Lung (tissue), 12 donors: ENCODE data around the gene TTLL12. TPM values are rescaled to one million over a fixed set of nuclear protein-coding genes. Genes with fewer than 3 reads are reported as not detected.

ENCODE experiments used
- ATAC-seq: fragments of 200-7000 bp; cut with Tn5 transposase; one replicate; pipeline ENCODE4 v1.9.1; 2020; ENCODE audit warnings: moderate number of reproducible peaks; ENCODE audit not compliant: insufficient read depth, low FRiP score
- DNase-seq, 3 donors: peaks; one replicate each; pipeline ENCODE4 v3.0.0-alpha.2; 2013 to 2017
- H3K27ac ChIP-seq, 2 donors: one replicate each; pipeline ENCODE4 v1.5.1; 2013; ENCODE audit warnings: mild to moderate bottlenecking in 2 of 2, moderate library complexity in 2 of 2, control low read depth in 1 of 2, inconsistent platforms in 1 of 2, low read depth in 1 of 2, low read length in 1 of 2
- H3K27me3 ChIP-seq, 3 donors: one replicate each; pipeline ENCODE4 v1.5.1; 2013; ENCODE audit warnings: low read length in 2 of 3; ENCODE audit not compliant: control insufficient read depth in 3 of 3, insufficient read depth in 3 of 3
- H3K36me3 ChIP-seq, 4 donors: one replicate each; pipeline ENCODE4 v1.5.1; 2013; ENCODE audit warnings: low read length in 4 of 4, mild to moderate bottlenecking in 1 of 4, moderate library complexity in 1 of 4; ENCODE audit not compliant: control insufficient read depth in 4 of 4, insufficient read depth in 4 of 4
- H3K4me1 ChIP-seq, 5 donors: one replicate each; pipeline ENCODE4 v1.5.1; 2013; ENCODE audit warnings: low read length in 5 of 5, mild to moderate bottlenecking in 2 of 5, moderate library complexity in 1 of 5; ENCODE audit not compliant: control insufficient read depth in 5 of 5, insufficient read depth in 5 of 5
- H3K4me3 ChIP-seq: one replicate; pipeline ENCODE4 v1.5.1; 2013; ENCODE audit warnings: mild to moderate bottlenecking, control low read depth, moderate library complexity
- H3K9ac ChIP-seq, 2 donors: one replicate each; pipeline ENCODE4 v1.5.1; 2013; ENCODE audit warnings: low read length in 2 of 2, control low read depth in 1 of 2; ENCODE audit not compliant: insufficient read depth in 1 of 2
- H3K9me3 ChIP-seq, 4 donors: one replicate each; pipeline ENCODE4 v1.5.1; 2013; ENCODE audit warnings: low read length in 3 of 4, mild to moderate bottlenecking in 1 of 4, moderate library complexity in 1 of 4; ENCODE audit not compliant: control insufficient read depth in 4 of 4, insufficient read depth in 3 of 4
- CTCF ChIP-seq: IDR thresholded peaks from 2 replicates; pipeline ENCODE4 v1.5.1; 2012; ENCODE audit warnings: mild to moderate bottlenecking; ENCODE audit errors: control extremely low read depth, extremely low read depth
- WGBS, 2 donors: extraction: QIAGEN DNeasy Blood & Tissue Kit; methylation state at CpG; one replicate each; pipeline ENCODE4 v1.1.7; 2013; 5-methylcytosine and 5-hydroxymethylcytosine counted together
- polyA plus RNA-seq, 2 donors: library from polyadenylated mRNA; stranded (reverse); fragments of 200-250 nt; gene quantifications; one replicate each; pipeline ENCODE4 v1.2.1, GENCODE V29; 2013
- total RNA-seq, 2 donors: library from RNA; depleted of rRNA in 1 of 2; stranded (reverse); fragments of >200 nt in 1 of 2; gene quantifications; one replicate each; pipeline ENCODE4 v1.2.1, GENCODE V29; 2014 to 2021
- donor health status: control.
- donor health status: control.
- donor health status: Bipolar disorder and iron deficiency.
- donor health status: healthy.
- donor health status: DM: yes; HTN: yes; CAD: no.

The TTLL12 gene
- total and polyA plus RNA-seq, 4 donors, result 15.8 to 35.5 (median 25.3) TPM

- no peaks in the 10 kb centered on the region for H3K9me3 ChIP-seq
- no peak overlapping the region for H3K4me3 ChIP-seq
- WGBS, 2 donors, result 21 to 40% methylated on average over 9 of the region's 9 CpGs
- no peaks in the 10 kb centered on the region for H3K27me3 ChIP-seq
- no peak overlapping the region for H3K9ac ChIP-seq
- ATAC-seq (no peak), DNase-seq (peak in 2 of 3 donors; percentile 37 to 46)
- peak overlapping the region in 1 of 2 donors; percentile 20 for H3K27ac ChIP-seq
- peaks cover 9 to 41% (median 27%) of the 10 kb centered on the region in 4 donors for H3K36me3 ChIP-seq
- peaks cover 0 to 8% (median 0%) of the 10 kb centered on the region in 5 donors for H3K4me1 ChIP-seq
- TF ChIP-seq CTCF, result peak; percentile 33
Observed at GRCh38 chr22:43136255-43136654, 50.7 kb downstream of the TTLL12 start.

DNA sequence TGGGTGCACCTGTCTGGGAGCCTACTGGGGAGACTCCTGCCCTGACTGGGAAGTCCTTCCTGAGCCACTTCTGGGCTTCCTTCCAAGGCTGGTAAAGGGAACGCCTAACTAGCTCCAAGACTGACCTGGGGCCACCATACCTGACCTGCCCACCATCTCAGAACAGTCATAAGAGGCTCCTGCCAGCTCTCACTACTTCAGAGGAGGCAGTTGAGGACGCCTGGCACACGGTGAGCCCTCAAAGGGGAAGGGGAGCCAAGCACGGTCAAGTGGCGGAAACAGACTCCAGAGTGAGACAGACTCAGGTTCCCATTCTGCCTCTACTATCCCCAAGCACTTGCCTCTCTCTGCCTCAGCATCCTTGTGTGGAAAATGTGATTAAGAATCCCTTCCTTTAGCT is 51.4 kb downstream of the TTLL12 start:
- no peak for ATAC-seq
- Histone ChIP-seq H3K27ac (peak overlapping the region in 1 of 2 donors; percentile 28), H3K36me3 (peaks cover 8 to 39% (median 22%) of the 10 kb centered on the region in 4 donors)

DNA sequence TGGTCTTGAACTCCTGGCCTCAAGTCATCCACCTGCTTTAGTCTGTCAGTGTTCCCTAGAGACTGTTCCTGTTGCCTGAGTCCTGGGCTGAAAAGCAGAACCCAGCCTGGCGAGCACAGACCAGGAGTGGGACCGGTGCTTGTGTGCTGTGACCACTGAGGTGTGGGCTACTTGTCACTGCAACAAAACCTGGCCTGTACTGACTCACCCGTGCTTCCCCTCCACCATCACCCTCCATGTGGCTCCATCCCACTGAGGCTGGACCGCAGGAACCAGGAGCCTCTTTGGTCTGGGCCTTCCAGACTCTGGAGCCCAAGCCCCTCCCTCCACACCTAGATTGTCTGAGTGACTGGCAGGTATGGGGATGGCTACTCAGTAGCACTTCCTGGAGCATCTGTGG is 52.4 kb downstream of the TTLL12 start:
- H3K9me3 ChIP-seq, result no peaks in the 10 kb centered on the region
- no peak overlapping the region for H3K9ac ChIP-seq
- 95 to 99% methylated on average over 4 of the region's 4 CpGs for WGBS, 2 donors
- TF ChIP-seq CTCF, result no peak
- no peak overlapping the region for H3K27ac ChIP-seq
- peaks cover 0 to 8% (median 0%) of the 10 kb centered on the region in 5 donors for H3K4me1 ChIP-seq
- H3K36me3 ChIP-seq, result peaks cover 5 to 37% (median 15%) of the 10 kb centered on the region in 4 donors
- ATAC-seq, result no peak
- DNase-seq, result no peak
- no peak overlapping the region for H3K4me3 ChIP-seq
- H3K27me3 ChIP-seq, result no peaks in the 10 kb centered on the region

More for the DNA sequence above, 51.4 kb downstream of the TTLL12 start:
- Histone ChIP-seq H3K9ac (no peak overlapping the region), H3K4me3 (no peak overlapping the region), H3K9me3 (no peaks in the 10 kb centered on the region), H3K4me1 (peaks cover 0 to 8% (median 0%) of the 10 kb centered on the region in 5 donors), H3K27me3 (no peaks in the 10 kb centered on the region)
- DNase-seq, result no peak
- 79 to 87% methylated on average over 5 of the region's 5 CpGs for WGBS, 2 donors
- TF ChIP-seq CTCF, result no peak

DNA sequence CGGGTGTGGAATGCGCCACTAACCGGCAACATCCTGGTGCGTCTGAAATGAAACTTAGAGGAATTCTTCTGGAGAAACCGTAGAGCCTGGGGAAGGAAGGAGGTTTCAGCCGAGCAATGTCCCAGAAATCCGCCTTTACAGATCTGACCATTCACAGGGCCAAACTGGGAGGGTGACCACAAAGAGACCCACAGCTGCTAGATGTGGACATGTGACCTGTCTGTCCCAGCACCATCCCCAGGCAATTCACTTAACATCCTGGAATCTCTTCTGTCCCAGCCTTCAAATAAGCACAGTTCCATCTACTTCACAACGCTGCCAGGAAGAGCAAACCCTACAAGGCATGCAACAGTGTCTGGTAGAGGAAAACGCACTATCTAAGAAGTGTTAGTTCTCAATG is 53.5 kb downstream of the TTLL12 start:
- peaks cover 5 to 33% (median 12%) of the 10 kb centered on the region in 4 donors for H3K36me3 ChIP-seq
- H3K27me3 ChIP-seq, result no peaks in the 10 kb centered on the region
- DNase-seq (no peak), ATAC-seq (no peak)
- peaks cover 0 to 8% (median 3%) of the 10 kb centered on the region in 5 donors for H3K4me1 ChIP-seq
- no peak for TF ChIP-seq CTCF
- H3K27ac ChIP-seq, result no peak overlapping the region
- WGBS, 2 donors, result 91 to 95% methylated on average over 9 of the region's 9 CpGs
- H3K9ac ChIP-seq, result no peak overlapping the region
- no peaks in the 10 kb centered on the region for H3K9me3 ChIP-seq
- no peak overlapping the region for H3K4me3 ChIP-seq
